ENCODE measurements around the gene ZNF263. TPM values are rescaled to one million over a fixed set of nuclear protein-coding genes. Genes with fewer than 3 reads are reported as not detected.
A peak's percentile ranks its signal among the peaks of the same experiment; 100 is the strongest.

ZNF263 gene
- total and polyA plus RNA-seq, 2 of the 13 experiments (the other 11 are each of a cell fraction or from before 2014, with no cell fraction given), result 10.2 to 41.2 TPM

- TF ChIP-seq THAP9 (CRISPR knock-in tag; IDR thresholded peaks at IDR 0.05; ENCODE audit: borderline replicate concordance), result no peak
- no peak for TF ChIP-seq MAFK (conservative IDR thresholded peaks at IDR 0.05 in 1 of 2, IDR thresholded peaks at IDR 0.05 in 1 of 2; ENCODE audit: low read length in 2 of 2)
- TF ChIP-seq IKZF1 (IDR thresholded peaks at IDR 0.05), result no peak
- TF ChIP-seq RBAK (CRISPR knock-in tag; IDR thresholded peaks at IDR 0.05), result no peak
- TF ChIP-seq RNF219 (CRISPR knock-in tag; IDR thresholded peaks at IDR 0.05), result no peak
- no peak for TF ChIP-seq SYNCRIP (IDR thresholded peaks at IDR 0.05; ENCODE audit: insufficient read depth, low read depth, low read length)
- no peak for TF ChIP-seq ZMYM2 (CRISPR knock-in tag; IDR thresholded peaks at IDR 0.05)
- TF ChIP-seq ZNF430 (CRISPR knock-in tag; IDR thresholded peaks at IDR 0.05), result no peak
- no peak for TF ChIP-seq ZNF589 (CRISPR knock-in tag; conservative IDR thresholded peaks at IDR 0.05)
- no peak for TF ChIP-seq IRF1 (CRISPR knock-in tag; IDR thresholded peaks at IDR 0.05; ENCODE audit: low read depth)
- TF ChIP-seq RAD21 (CRISPR knock-in tag; IDR thresholded peaks at IDR 0.05), result peak; percentile 25; the same call in 1 of the 2 replicates
- TF ChIP-seq ZNF317 (CRISPR knock-in tag; IDR thresholded peaks at IDR 0.05), result peak; percentile 22; the same call in 1 of the 2 replicates
- TF ChIP-seq, protein P1, sequence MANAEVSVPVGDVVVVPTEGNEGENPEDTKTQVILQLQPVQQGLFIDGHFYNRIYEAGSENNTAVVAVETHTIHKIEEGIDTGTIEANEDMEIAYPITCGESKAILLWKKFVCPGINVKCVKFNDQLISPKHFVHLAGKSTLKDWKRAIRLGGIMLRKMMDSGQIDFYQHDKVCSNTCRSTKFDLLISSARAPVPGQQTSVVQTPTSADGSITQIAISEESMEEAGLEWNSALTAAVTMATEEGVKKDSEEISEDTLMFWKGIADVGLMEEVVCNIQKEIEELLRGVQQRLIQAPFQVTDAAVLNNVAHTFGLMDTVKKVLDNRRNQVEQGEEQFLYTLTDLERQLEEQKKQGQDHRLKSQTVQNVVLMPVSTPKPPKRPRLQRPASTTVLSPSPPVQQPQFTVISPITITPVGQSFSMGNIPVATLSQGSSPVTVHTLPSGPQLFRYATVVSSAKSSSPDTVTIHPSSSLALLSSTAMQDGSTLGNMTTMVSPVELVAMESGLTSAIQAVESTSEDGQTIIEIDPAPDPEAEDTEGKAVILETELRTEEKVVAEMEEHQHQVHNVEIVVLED (CRISPR knock-in tag; IDR thresholded peaks at IDR 0.05; ENCODE audit: borderline replicate concordance), result no peak
- no peak for TF ChIP-seq TRIM24 (CRISPR knock-in tag; IDR thresholded peaks at IDR 0.05)
- no peak for TF ChIP-seq TSC22D2 (CRISPR knock-in tag; IDR thresholded peaks at IDR 0.05; ENCODE audit: borderline replicate concordance)
- TF ChIP-seq ARHGAP35 (CRISPR knock-in tag; IDR thresholded peaks at IDR 0.05; ENCODE audit: borderline replicate concordance), result no peak
- TF ChIP-seq ZBTB7B (CRISPR knock-in tag; IDR thresholded peaks at IDR 0.05), result no peak
- TF ChIP-seq REPIN1 (CRISPR knock-in tag; IDR thresholded peaks at IDR 0.05; ENCODE audit: borderline replicate concordance, low read depth), result no peak
- no peak for TF ChIP-seq ZNF709 (CRISPR knock-in tag; IDR thresholded peaks at IDR 0.05)
- peak; percentile 40; the same call in 1 of the 2 replicates for TF ChIP-seq ZNF724P (CRISPR knock-in tag; IDR thresholded peaks at IDR 0.05; ENCODE audit: borderline replicate concordance)
- TF ChIP-seq ZFP41 (CRISPR knock-in tag; IDR thresholded peaks at IDR 0.05; ENCODE audit: borderline replicate concordance), result no peak
- TF ChIP-seq SP1 (IDR thresholded peaks at IDR 0.05), result no peak
- no peak for TF ChIP-seq SP1 (CRISPR knock-in tag; IDR thresholded peaks at IDR 0.05)
These were observed 504 bp downstream of the ZNF263 start (continued) for GRCh38 chr16:3283543-3284447.

All from HepG2 (cell line).